GM19238 (cell line): ENCODE data around the gene GLI2.

ENCODE experiments used
- DNase-seq: peaks from one replicate; pipeline ENCODE4 v3.0.0; 2011; ENCODE audit warnings: low spot score; ENCODE audit not compliant: insufficient read length

Gene GLI2

GRCh38 chr2:120712180-120712681, 23.4 kb upstream of the GLI2 start:
- no peak for DNase-seq

- DNase-seq, result no peak
Measured at GRCh38 chr2:120715353-120715752, 20.3 kb upstream of the GLI2 start.

- no peak for DNase-seq
Measured at GRCh38 chr2:120715941-120716340, 19.7 kb upstream of the GLI2 start.

- no peak for DNase-seq
Measured at GRCh38 chr2:120716641-120717585, 18.8 kb upstream of the GLI2 start.

GRCh38 chr2:120719491-120719890, 16.2 kb upstream of the GLI2 start:
- no peak for DNase-seq

GRCh38 chr2:120720231-120720630, 15.4 kb upstream of the GLI2 start:
- DNase-seq, result no peak

- no peak for DNase-seq
Measured at GRCh38 chr2:120720746-120721375, 14.8 kb upstream of the GLI2 start.

GRCh38 chr2:120722246-120722567, 13.5 kb upstream of the GLI2 start:
- DNase-seq, result no peak

- no peak for DNase-seq
Measured at GRCh38 chr2:120722568-120723421, 12.9 kb upstream of the GLI2 start.

GRCh38 chr2:120726245-120726644, 9.4 kb upstream of the GLI2 start:
- DNase-seq, result no peak

- DNase-seq, result no peak
Measured at GRCh38 chr2:120729406-120730399, 6.0 kb upstream of the GLI2 start.

GRCh38 chr2:120731175-120731574, 4.5 kb upstream of the GLI2 start:
- DNase-seq, result no peak

- no peak for DNase-seq
Measured at GRCh38 chr2:120732506-120733237, 3.0 kb upstream of the GLI2 start.

- DNase-seq, result no peak
Measured at GRCh38 chr2:120733238-120733932, 2.3 kb upstream of the GLI2 start.

GRCh38 chr2:120734930-120735651, 577 bp upstream of the GLI2 start:
- DNase-seq, result no peak

- DNase-seq, result no peak
Measured at GRCh38 chr2:120736202-120736623, 545 bp downstream of the GLI2 start.

GRCh38 chr2:120736624-120737339, 1.1 kb downstream of the GLI2 start:
- no peak for DNase-seq
